CD14-positive monocyte (primary cell): ENCODE results near the gene SLC24A3. TPM values are rescaled to one million over a fixed set of nuclear protein-coding genes. Genes with fewer than 3 reads are reported as not detected.
A peak's percentile ranks its signal among the peaks of the same experiment; 100 is the strongest.

ENCODE experiments used
- DNase-seq, 3 donors: peaks; one replicate each; pipeline ENCODE4 v3.0.0-alpha.2; 2011 to 2022
- H2AFZ ChIP-seq: 2 replicates; pipeline ENCODE4 v1.6.0; 2012; ENCODE audit warnings: mild to moderate bottlenecking, low read depth, low read length, inconsistent platforms; ENCODE audit not compliant: insufficient read depth, poor library complexity, severe bottlenecking
- H3K27ac ChIP-seq, 2 donors: 1 replicate in 1 of 2; 2 replicates in 1 of 2; pipeline ENCODE4 v1.5.1; 2012 to 2013; ENCODE audit warnings: low read length in 2 of 2, control low read depth in 1 of 2, inconsistent platforms in 1 of 2, low read depth in 1 of 2, mild to moderate bottlenecking in 1 of 2
- H3K27me3 ChIP-seq, 2 donors: one replicate each; pipeline versions ENCODE4 v1.6.0 to v1.6.1; 2011 to 2013; ENCODE audit warnings: low read length in 2 of 2; ENCODE audit not compliant: control insufficient read depth in 2 of 2, insufficient read depth in 2 of 2
- H3K36me3 ChIP-seq, 2 donors: replicated peaks in 1 of 2; 1 replicate in 1 of 2; 2 replicates in 1 of 2; pipeline versions ENCODE4 v1.5.1 to v1.6.1; 2012 to 2013; ENCODE audit warnings: low read length in 2 of 2, control low read depth in 1 of 2, inconsistent platforms in 1 of 2, mild to moderate bottlenecking in 1 of 2; ENCODE audit not compliant: insufficient read depth in 2 of 2, control insufficient read depth in 1 of 2
- H3K4me1 ChIP-seq, 2 donors: 1 replicate in 1 of 2; 2 replicates in 1 of 2; pipeline versions ENCODE4 v1.5.1 to v1.6.1; 2012 to 2013; ENCODE audit warnings: low read length in 2 of 2, control low read depth in 1 of 2, inconsistent platforms in 1 of 2, mild to moderate bottlenecking in 1 of 2, moderate library complexity in 1 of 2; ENCODE audit not compliant: insufficient read depth in 2 of 2, control insufficient read depth in 1 of 2
- H3K4me2 ChIP-seq: replicated peaks from 2 replicates; pipeline ENCODE3; 2012; ENCODE audit warnings: low read length, moderate library complexity, mild to moderate bottlenecking; ENCODE audit not compliant: poor library complexity, severe bottlenecking; ENCODE audit errors: extremely low read depth
- H3K4me3 ChIP-seq, 3 experiments: fragments of 200-600 bp in 1 of 3; sonication (generic) in 1 of 3; replicated peaks in 1 of 3; 1 replicate in 2 of 3; 2 replicates in 1 of 3; pipeline ENCODE4 v1.5.1; 2011 to 2013; ENCODE audit warnings: low read length in 3 of 3, mild to moderate bottlenecking in 3 of 3, control low read depth in 2 of 3, low read depth in 2 of 3, inconsistent platforms in 1 of 3, moderate library complexity in 1 of 3
- H3K79me2 ChIP-seq: 2 replicates; pipeline ENCODE4 v1.6.0; 2012; ENCODE audit warnings: mild to moderate bottlenecking, control low read depth, inconsistent platforms, low read length, moderate library complexity; ENCODE audit not compliant: insufficient read depth
- H3K9ac ChIP-seq: 2 replicates; pipeline ENCODE4 v1.6.0; 2017; ENCODE audit warnings: low read length, mild to moderate bottlenecking; ENCODE audit not compliant: insufficient read depth, poor library complexity, severe bottlenecking
- H3K9me3 ChIP-seq, 2 donors: replicated peaks in 1 of 2; 1 replicate in 1 of 2; 2 replicates in 1 of 2; pipeline versions ENCODE4 v1.5.1 to v1.6.1; 2012 to 2013; ENCODE audit warnings: low read length in 2 of 2, control low read depth in 1 of 2; ENCODE audit not compliant: control insufficient read depth in 1 of 2, insufficient read depth in 1 of 2
- H4K20me1 ChIP-seq: 2 replicates; pipeline ENCODE4 v1.6.0; 2012; ENCODE audit warnings: mild to moderate bottlenecking, low read length, control low read depth, moderate library complexity; ENCODE audit not compliant: insufficient read depth
- H3K27ac Mint-ChIP-seq, 7 donors: one replicate each; pipeline ENCODE4 v1.8.0; 2020; ENCODE audit warnings: mild to moderate bottlenecking in 7 of 7, mixed read lengths in 7 of 7, moderate library complexity in 6 of 7, inconsistent platforms in 2 of 7
- H3K27me3 Mint-ChIP-seq, 3 donors: one replicate each; pipeline ENCODE4 v1.8.0; 2021 to 2022; ENCODE audit warnings: low read depth in 3 of 3, mild to moderate bottlenecking in 3 of 3, mixed read lengths in 3 of 3, moderate library complexity in 3 of 3, inconsistent platforms in 1 of 3
- H3K36me3 Mint-ChIP-seq, 2 donors: one replicate each; pipeline ENCODE4 v1.8.0; 2020; ENCODE audit warnings: mixed read lengths in 2 of 2, inconsistent platforms in 1 of 2, mild to moderate bottlenecking in 1 of 2
- H3K4me1 Mint-ChIP-seq: one replicate; pipeline ENCODE4 v1.8.0; 2020; ENCODE audit warnings: mild to moderate bottlenecking, mixed read lengths
- H3K4me3 Mint-ChIP-seq, 2 donors: one replicate each; pipeline ENCODE4 v1.8.0; 2020; ENCODE audit warnings: mild to moderate bottlenecking in 2 of 2, mixed read lengths in 2 of 2, moderate library complexity in 1 of 2
- H3K9me3 Mint-ChIP-seq, 7 donors: one replicate each; pipeline ENCODE4 v1.8.0; 2020 to 2022; ENCODE audit warnings: mixed read lengths in 7 of 7, mild to moderate bottlenecking in 6 of 7, moderate library complexity in 6 of 7, inconsistent platforms in 2 of 7
- CTCF ChIP-seq: fragments of 200-600 bp; IDR thresholded peaks from one replicate; pipeline ENCODE4 v1.8.0; 2022; ENCODE audit warnings: antibody characterized with exemption, mild to moderate bottlenecking
- WGBS: methylation state at CpG from one replicate; pipeline ENCODE4 v1.1.5; 2013; ENCODE audit warnings: missing lambda C conversion rate; ENCODE audit not compliant: insufficient coverage; 5-methylcytosine and 5-hydroxymethylcytosine counted together
- intact Hi-C, 2 donors: fragments of 100-400 bp; cut with micrococcal nuclease; formaldehyde crosslinking; loops; one replicate each; pipeline versions ENCODE4 v1.15.0 to v1.15.1; 2023
- polyA plus RNA-seq, 3 donors: library from polyadenylated mRNA; depleted of rRNA in 1 of 3; unstranded in 2 of 3; stranded (reverse) in 1 of 3; fragments of 300-500 nt in 2 of 3; fragments of >200 nt in 1 of 3; fragmentation: Illumina TruSeq in 2 of 3; gene quantifications; 1 replicate in 2 of 3; 2 replicates in 1 of 3; pipeline ENCODE4 v1.2.3, GENCODE V29; 2012 to 2021

Gene SLC24A3
- polyA plus RNA-seq, 3 donors, result 0.04 to 0.08 TPM; not detected in 1

- WGBS, result no CpG with 5 or more reads among the region's 9 CpGs
- Histone ChIP-seq H3K27ac (no peak overlapping the region), H3K4me3 (peak overlapping the region in 1 of 3 experiments; percentile 21), H3K4me2 (peak overlapping the region; percentile 26), H3K9me3 (no peaks in the 10 kb centered on the region), H3K27me3 (no peaks in the 10 kb centered on the region), H3K36me3 (no peaks in the 10 kb centered on the region), H3K9ac (no peak overlapping the region), H3K4me1 (peaks cover 22 to 32% of the 10 kb centered on the region in 2 donors), H2AFZ (peak overlapping the region; percentile 53), H4K20me1 (no peaks in the 10 kb centered on the region), H3K79me2 (no peaks in the 10 kb centered on the region)
- DNase-seq, result no peak
- no peaks in the 10 kb centered on the region for H3K9me3 Mint-ChIP-seq
- H3K27me3 Mint-ChIP-seq, result peaks cover 0 to 4% (median 0%) of the 10 kb centered on the region in 3 donors
- peak overlapping the region in 1 of 2 donors; percentile 54 for H3K4me3 Mint-ChIP-seq
- H3K4me1 Mint-ChIP-seq, result peaks cover 31% of the 10 kb centered on the region
- intact Hi-C loops, result no loop called here
- TF ChIP-seq CTCF, result no peak
- H3K27ac Mint-ChIP-seq, result peak overlapping the region in 1 of 7 donors; percentile 42
- no peaks in the 10 kb centered on the region for H3K36me3 Mint-ChIP-seq
These were observed 239.5 kb downstream of the SLC24A3 start for GRCh38 chr20:19451923-19452295.

GRCh38 chr20:19453410-19453809 is 241.0 kb downstream of the SLC24A3 start:
- Mint-ChIP-seq H3K27me3 (peaks cover 0 to 4% (median 0%) of the 10 kb centered on the region in 3 donors), H3K27ac (peak overlapping the region in 1 of 7 donors; percentile 50), H3K9me3 (no peaks in the 10 kb centered on the region), H3K36me3 (no peaks in the 10 kb centered on the region), H3K4me3 (no peak overlapping the region), H3K4me1 (peaks cover 36% of the 10 kb centered on the region)
- no peak overlapping the region for H3K9ac ChIP-seq
- intact Hi-C loops, result no loop called here
- H3K4me1 ChIP-seq, result peaks cover 25 to 34% of the 10 kb centered on the region in 2 donors
- DNase-seq, result no peak
- no peaks in the 10 kb centered on the region for H3K27me3 ChIP-seq
- H3K79me2 ChIP-seq, result no peaks in the 10 kb centered on the region
- H3K4me2 ChIP-seq, result no peak overlapping the region
- no peaks in the 10 kb centered on the region for H3K36me3 ChIP-seq
- WGBS, result 96% methylated on average over 3 of the region's 3 CpGs
- no peaks in the 10 kb centered on the region for H4K20me1 ChIP-seq
- no peak overlapping the region for H3K27ac ChIP-seq
- H2AFZ ChIP-seq, result no peak overlapping the region
- no peak overlapping the region for H3K4me3 ChIP-seq
- H3K9me3 ChIP-seq, result no peaks in the 10 kb centered on the region
- TF ChIP-seq CTCF, result no peak
